HG02884 (cell line): ENCODE results near the gene JMJD7.

Experiments used
- ATAC-seq: cut with Tn5 transposase; IDR thresholded peaks from one replicate; pipeline ENCODE4 v1.9.1; 2021; ENCODE audit warnings: mild to moderate bottlenecking, moderate library complexity; ENCODE audit not compliant: unreplicated experiment

JMJD7 gene

GRCh38 chr15:41839781-41840491 lies 12.0 kb downstream of the JMJD7 start:
- no peak for ATAC-seq

GRCh38 chr15:41840673-41841072 lies 12.8 kb downstream of the JMJD7 start:
- ATAC-seq, result no peak

- no peak for ATAC-seq
These were observed 13.2 kb downstream of the JMJD7 start for GRCh38 chr15:41841131-41841530.

- no peak for ATAC-seq
These were observed 14.3 kb downstream of the JMJD7 start for GRCh38 chr15:41842229-41842628.

GRCh38 chr15:41843571-41843970 lies 15.7 kb downstream of the JMJD7 start:
- ATAC-seq, result no peak

- ATAC-seq, result no peak
These were observed 16.9 kb downstream of the JMJD7 start for GRCh38 chr15:41844814-41845213.

GRCh38 chr15:41847206-41847605 lies 19.3 kb downstream of the JMJD7 start:
- no peak for ATAC-seq

GRCh38 chr15:41847981-41848380 lies 20.1 kb downstream of the JMJD7 start:
- ATAC-seq, result no peak

GRCh38 chr15:41848631-41849030 lies 20.7 kb downstream of the JMJD7 start:
- ATAC-seq, result no peak

- ATAC-seq, result no peak
These were observed 21.3 kb downstream of the JMJD7 start for GRCh38 chr15:41849204-41849603.

GRCh38 chr15:41849861-41850260 lies 22.0 kb downstream of the JMJD7 start:
- ATAC-seq, result no peak

GRCh38 chr15:41850482-41851166 lies 22.7 kb downstream of the JMJD7 start:
- no peak for ATAC-seq

- no peak for ATAC-seq
These were observed 23.3 kb downstream of the JMJD7 start for GRCh38 chr15:41851167-41851523.

- ATAC-seq, result no peak
These were observed 24.0 kb downstream of the JMJD7 start for GRCh38 chr15:41851755-41852370.

GRCh38 chr15:41852736-41853590 lies 25.1 kb downstream of the JMJD7 start:
- ATAC-seq, result no peak

GRCh38 chr15:41853831-41854230 lies 25.9 kb downstream of the JMJD7 start:
- ATAC-seq, result no peak

- no peak for ATAC-seq
These were observed 26.6 kb downstream of the JMJD7 start for GRCh38 chr15:41854443-41854842.

- no peak for ATAC-seq
These were observed 27.5 kb downstream of the JMJD7 start for GRCh38 chr15:41855261-41855961.

- ATAC-seq, result no peak
These were observed 28.4 kb downstream of the JMJD7 start for GRCh38 chr15:41856262-41856661.

GRCh38 chr15:41856716-41857115 lies 28.8 kb downstream of the JMJD7 start:
- no peak for ATAC-seq

- no peak for ATAC-seq
These were observed 29.4 kb downstream of the JMJD7 start for GRCh38 chr15:41857316-41857715.
